Measurements from ENCODE around the gene RYR2.
"Not testable (repeated sequence)": the region's sequence is repeated elsewhere in the genome, so short reads cannot be mapped to it uniquely, and the experiment has no call there.

The RYR2 gene

GRCh38 chr1:237583756-237584155, 541.8 kb downstream of the RYR2 start:
- no peak for DNase-seq

- no peak for DNase-seq
These were observed 548.4 kb downstream of the RYR2 start for GRCh38 chr1:237590386-237590785.

GRCh38 chr1:237591353-237591752, 549.4 kb downstream of the RYR2 start:
- DNase-seq, result no peak

GRCh38 chr1:237603036-237603568, 561.1 kb downstream of the RYR2 start:
- DNase-seq, result not testable (repeated sequence)

- DNase-seq, result no peak
These were observed 566.4 kb downstream of the RYR2 start for GRCh38 chr1:237608433-237608832.

GRCh38 chr1:237610157-237610556, 568.2 kb downstream of the RYR2 start:
- DNase-seq, result no peak

- no peak for DNase-seq
These were observed 572.0 kb downstream of the RYR2 start for GRCh38 chr1:237613984-237614383.

- DNase-seq, result no peak
These were observed 577.6 kb downstream of the RYR2 start for GRCh38 chr1:237619553-237619952.

- no peak for DNase-seq
These were observed 592.9 kb downstream of the RYR2 start for GRCh38 chr1:237634922-237635321.

- DNase-seq, result no peak
These were observed 596.6 kb downstream of the RYR2 start for GRCh38 chr1:237638555-237638954.

- no peak for DNase-seq
These were observed 598.2 kb downstream of the RYR2 start for GRCh38 chr1:237640011-237640671.

GRCh38 chr1:237640966-237641365, 599.0 kb downstream of the RYR2 start:
- DNase-seq, result no peak

GRCh38 chr1:237650809-237651208, 608.8 kb downstream of the RYR2 start:
- DNase-seq, result no peak

GRCh38 chr1:237655778-237656177, 613.8 kb downstream of the RYR2 start:
- DNase-seq, result no peak

GRCh38 chr1:237664348-237664747, 622.4 kb downstream of the RYR2 start:
- no peak for DNase-seq

- no peak for DNase-seq
These were observed 628.3 kb downstream of the RYR2 start for GRCh38 chr1:237670302-237670701.

- no peak for DNase-seq
These were observed 629.3 kb downstream of the RYR2 start for GRCh38 chr1:237671262-237671661.

GRCh38 chr1:237671935-237672334, 630.0 kb downstream of the RYR2 start:
- no peak for DNase-seq

- DNase-seq, result no peak
These were observed 630.8 kb downstream of the RYR2 start for GRCh38 chr1:237672748-237673147.

- DNase-seq, result no peak
These were observed 631.6 kb downstream of the RYR2 start for GRCh38 chr1:237673631-237674030.

GRCh38 chr1:237677979-237678378, 636.0 kb downstream of the RYR2 start:
- DNase-seq, result no peak

- DNase-seq, result no peak
These were observed 637.7 kb downstream of the RYR2 start for GRCh38 chr1:237679687-237680086.

- no peak for DNase-seq
These were observed 639.2 kb downstream of the RYR2 start for GRCh38 chr1:237681210-237681609.

- no peak for DNase-seq
These were observed 642.3 kb downstream of the RYR2 start for GRCh38 chr1:237684236-237684635.

GRCh38 chr1:237685551-237685950, 643.6 kb downstream of the RYR2 start:
- DNase-seq, result no peak

All from GOT3 (cell line).